ENCODE results near the gene NIPSNAP2. TPM values are rescaled to one million over a fixed set of nuclear protein-coding genes. Genes with fewer than 3 reads are reported as not detected.
"Not testable (repeated sequence)": the region's sequence is repeated elsewhere in the genome, so short reads cannot be mapped to it uniquely, and the experiment has no call there.

Gene NIPSNAP2
- polyA plus RNA-seq, 2 of the 4 experiments (the other 2 are of a cell fraction): 48.2 to 135 TPM

DNA sequence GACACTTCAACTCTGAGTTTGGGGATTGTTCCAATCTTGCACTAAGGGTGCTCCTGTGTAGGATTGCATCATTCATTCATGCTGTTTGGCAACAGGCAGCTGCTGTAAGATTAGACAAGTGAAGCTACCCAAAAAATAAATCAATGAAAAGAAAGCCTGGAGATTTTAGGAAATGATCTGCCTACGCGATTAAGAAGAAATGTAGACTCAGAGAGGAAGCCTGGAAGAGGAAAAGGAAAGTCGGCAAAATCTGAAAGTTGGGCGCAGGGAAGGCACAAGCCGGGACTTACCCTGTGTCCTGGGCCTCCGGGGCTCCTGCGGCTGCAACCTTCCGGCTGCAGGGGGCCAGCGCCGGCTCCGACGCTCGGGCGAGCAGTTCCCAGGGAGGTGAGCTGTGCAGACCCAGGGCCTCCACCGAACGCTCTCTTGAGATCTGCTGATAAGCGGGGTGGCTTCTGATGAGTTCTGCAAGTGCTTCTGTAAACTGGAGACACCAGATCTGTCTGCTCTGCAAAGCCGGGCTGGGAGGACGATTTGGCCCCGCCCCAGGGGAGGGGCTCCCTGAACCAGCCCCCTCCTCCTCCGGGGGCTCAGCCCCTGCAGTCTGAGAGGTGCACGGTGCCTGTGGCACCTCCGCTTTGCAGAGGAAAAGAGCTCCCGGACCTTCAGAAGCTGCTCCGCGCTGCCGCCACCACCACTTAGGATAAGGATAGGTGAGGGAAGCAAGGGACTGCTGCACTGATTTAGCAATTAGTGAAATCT, 69.5 kb downstream of the NIPSNAP2 start:
- WGBS (ENCODE audit: missing lambda C conversion rate): 3% methylated on average over 26 of the region's 27 CpGs
- CTCF ChIA-PET: interaction anchor here (0.5 to 2.3 kb wide), 12 partner anchors 10 to 83 kb away, joined by 3 to 9 read pairs (median 4); partner anchors contain the start of genes CCT6A and PSPH
- FAIRE-seq (no peak), ATAC-seq (peak; percentile 97 to 99), DNase-seq (ENCODE audit: low read depth in 1 of 2, low spot score in 1 of 2) (peak; percentile 75 to 83)
- Histone ChIP-seq H3K27ac (peak overlapping the region; percentile 78 to 90), H3K4me2 (peak overlapping the region; percentile 91), H3K4me1 (peaks cover 27% of the 10 kb centered on the region; the same call in 2 of the 3 replicates), H3K9me3 (no peaks in the 10 kb centered on the region), H3K4me3 (peak overlapping the region; percentile 57)
- POLR2A ChIA-PET: interaction anchor here (0.6 to 3.0 kb wide), 7 partner anchors 10 to 69 kb away, joined by 3 to 51 read pairs (median 3); partner anchors contain the start of genes CCT6A, NIPSNAP2 and PSPH
- TF ChIP-seq RAD21 (conservative IDR thresholded peaks at IDR 0.05 in 1 of 2, IDR thresholded peaks at IDR 0.05 in 1 of 2): 0 out of 5 replicates have a peak, but pooled peaks of 1 of the 2 experiments have one; percentile 4
- no peak for TF ChIP-seq HOXB13 (CRISPR knock-in tag; IDR thresholded peaks at IDR 0.05; ENCODE audit: low read depth)
- TF ChIP-seq, protein P1, sequence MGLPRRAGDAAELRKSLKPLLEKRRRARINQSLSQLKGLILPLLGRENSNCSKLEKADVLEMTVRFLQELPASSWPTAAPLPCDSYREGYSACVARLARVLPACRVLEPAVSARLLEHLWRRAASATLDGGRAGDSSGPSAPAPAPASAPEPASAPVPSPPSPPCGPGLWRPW (IDR thresholded peaks at IDR 0.05): peak; percentile 80
- TF ChIP-seq CEBPB (IDR thresholded peaks at IDR 0.05): peak; percentile 98
- TF ChIP-seq, protein P2, sequence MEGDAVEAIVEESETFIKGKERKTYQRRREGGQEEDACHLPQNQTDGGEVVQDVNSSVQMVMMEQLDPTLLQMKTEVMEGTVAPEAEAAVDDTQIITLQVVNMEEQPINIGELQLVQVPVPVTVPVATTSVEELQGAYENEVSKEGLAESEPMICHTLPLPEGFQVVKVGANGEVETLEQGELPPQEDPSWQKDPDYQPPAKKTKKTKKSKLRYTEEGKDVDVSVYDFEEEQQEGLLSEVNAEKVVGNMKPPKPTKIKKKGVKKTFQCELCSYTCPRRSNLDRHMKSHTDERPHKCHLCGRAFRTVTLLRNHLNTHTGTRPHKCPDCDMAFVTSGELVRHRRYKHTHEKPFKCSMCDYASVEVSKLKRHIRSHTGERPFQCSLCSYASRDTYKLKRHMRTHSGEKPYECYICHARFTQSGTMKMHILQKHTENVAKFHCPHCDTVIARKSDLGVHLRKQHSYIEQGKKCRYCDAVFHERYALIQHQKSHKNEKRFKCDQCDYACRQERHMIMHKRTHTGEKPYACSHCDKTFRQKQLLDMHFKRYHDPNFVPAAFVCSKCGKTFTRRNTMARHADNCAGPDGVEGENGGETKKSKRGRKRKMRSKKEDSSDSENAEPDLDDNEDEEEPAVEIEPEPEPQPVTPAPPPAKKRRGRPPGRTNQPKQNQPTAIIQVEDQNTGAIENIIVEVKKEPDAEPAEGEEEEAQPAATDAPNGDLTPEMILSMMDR (IDR thresholded peaks at IDR 0.05): 0 out of 3 replicates have a peak, but pooled peaks have one; percentile 6
- TF ChIP-seq GATA3 (IDR thresholded peaks at IDR 0.05; ENCODE audit: borderline replicate concordance): peak; percentile 67
- TF ChIP-seq MAX (IDR thresholded peaks at IDR 0.05): 0 out of 2 replicates have a peak, but pooled peaks have one; percentile 32
- no peak for TF ChIP-seq RCOR1 (IDR thresholded peaks at IDR 0.05; ENCODE audit: low read depth, low read length)
- peak; percentile 64 for TF ChIP-seq POLR2A (IDR thresholded peaks at IDR 0.05; ENCODE audit: low read length)
- peak in 1 of 2 experiments; percentile 76; a peak in 3 of 5 replicates for TF ChIP-seq JUN (IDR thresholded peaks at IDR 0.05)

GRCh38 chr7:56040730-56041129, 76.3 kb downstream of the NIPSNAP2 start:
- Histone ChIP-seq H3K4me2 (no peak overlapping the region), H3K27ac (0 out of 6 replicates have a peak overlapping the region, but pooled peaks of 1 of the 2 experiments have one; percentile 0), H3K4me3 (no peak overlapping the region), H3K4me1 (peaks cover 6% of the 10 kb centered on the region; the same call in 2 of the 3 replicates), H3K9me3 (no peaks in the 10 kb centered on the region)
- ChIA-PET POLR2A (interaction anchor here (1.9 kb wide), 1 partner anchor 11 kb away, joined by 10 read pairs; the partner anchor contains the start of genes CCT6A and PSPH), CTCF (interaction anchor here (0.6 to 1.9 kb wide), 3 partner anchors 10 to 24 kb away, joined by 3 to 6 read pairs (median 3); partner anchors contain the start of gene PSPH)
- WGBS (ENCODE audit: missing lambda C conversion rate): 79% methylated on average over 3 of the region's 3 CpGs
- ATAC-seq (no peak), FAIRE-seq (no peak), DNase-seq (ENCODE audit: low read depth in 1 of 2, low spot score in 1 of 2) (no peak)
- TF ChIP-seq CEBPB (IDR thresholded peaks at IDR 0.05) (no peak), BHLHE40 (IDR thresholded peaks at IDR 0.05; ENCODE audit: low read depth, low read length) (no peak), RAD21 (conservative IDR thresholded peaks at IDR 0.05 in 1 of 2, IDR thresholded peaks at IDR 0.05 in 1 of 2) (no peak), HEYL (CRISPR knock-in tag; IDR thresholded peaks at IDR 0.05) (no peak), KDM5A (IDR thresholded peaks at IDR 0.05) (no peak), FOSB (CRISPR knock-in tag; IDR thresholded peaks at IDR 0.05) (no peak)
- TF ChIP-seq, protein P1 (IDR thresholded peaks at IDR 0.05): no peak

DNA sequence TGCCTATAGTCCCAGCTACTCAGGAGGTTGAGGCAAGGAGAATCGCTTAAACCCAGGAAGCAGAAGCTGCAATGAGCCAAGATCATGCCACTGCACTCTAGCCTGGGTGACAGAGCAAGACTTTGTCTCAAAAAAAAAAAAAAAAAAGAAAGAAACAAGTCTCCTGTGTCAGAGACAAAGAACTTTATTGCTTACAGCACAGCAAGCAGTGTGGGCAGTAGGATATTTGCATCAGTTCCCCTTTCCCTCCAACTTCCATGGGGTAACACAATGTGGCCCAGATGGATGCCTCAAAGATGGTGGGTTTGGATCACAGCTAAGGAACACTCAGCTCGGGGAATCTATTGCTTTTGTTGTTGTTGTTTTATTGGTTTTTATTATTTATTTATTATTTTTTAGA, 81.4 kb downstream of the NIPSNAP2 start:
- H3K27ac ChIP-seq: peak overlapping the region; percentile 86 to 93
- H3K9me3 ChIP-seq; DNase-seq (ENCODE audit: low read depth in 1 of 2, low spot score in 1 of 2); POLR2A ChIA-PET; ATAC-seq; FAIRE-seq; H3K4me3 ChIP-seq: not testable (repeated sequence)
- CTCF ChIA-PET: interaction anchor here (0.6 to 1.5 kb wide), 3 partner anchors 10 to 51 kb away, joined by 3 to 4 read pairs (median 3); no protein-coding TSS in a partner anchor
- WGBS (ENCODE audit: missing lambda C conversion rate): 85% methylated on average over 2 of the region's 2 CpGs
- peaks cover 49% of the 10 kb centered on the region for H3K4me1 ChIP-seq
- peak overlapping the region; percentile 87; the same call in 2 of the 3 replicates for H3K4me2 ChIP-seq

Measured in A549 (cell line).